Sciatic nerve (tissue), 2 donors: ENCODE data around the gene SWAP70. TPM values are rescaled to one million over a fixed set of nuclear protein-coding genes. Genes with fewer than 3 reads are reported as not detected.
"Not testable (repeated sequence)": the region's sequence is repeated elsewhere in the genome, so short reads cannot be mapped to it uniquely, and the experiment has no call there.

ENCODE experiments used
- ATAC-seq: fragments of 200-7000 bp; cut with Tn5 transposase; one replicate; pipeline ENCODE4 v1.9.1; 2020; ENCODE audit warnings: mild to moderate bottlenecking, moderate library complexity
- DNase-seq: peaks from one replicate; pipeline ENCODE4 v3.0.0-alpha.2; 2020; ENCODE audit warnings: low spot score
- intact Hi-C: fragments of 100-400 bp; cut with DNase I; formaldehyde crosslinking; loops from one replicate; pipeline ENCODE4 v1.14.2; 2022
- total RNA-seq: library from RNA; stranded (reverse); fragmentation: NEBNext Ultra II Directional; extraction: Animal tissue kit (Norgen Biotek cat#: 25700); gene quantifications from one replicate; pipeline ENCODE4 v1.2.1, GENCODE V29; 2021
- donor health status: DM: no; HTN: no; CAD: no.
- donor health status: DM: no; HTN: no; CAD: no.

Gene SWAP70
- total RNA-seq, 1 donor from 2014 or later, result 90.1 TPM

DNA sequence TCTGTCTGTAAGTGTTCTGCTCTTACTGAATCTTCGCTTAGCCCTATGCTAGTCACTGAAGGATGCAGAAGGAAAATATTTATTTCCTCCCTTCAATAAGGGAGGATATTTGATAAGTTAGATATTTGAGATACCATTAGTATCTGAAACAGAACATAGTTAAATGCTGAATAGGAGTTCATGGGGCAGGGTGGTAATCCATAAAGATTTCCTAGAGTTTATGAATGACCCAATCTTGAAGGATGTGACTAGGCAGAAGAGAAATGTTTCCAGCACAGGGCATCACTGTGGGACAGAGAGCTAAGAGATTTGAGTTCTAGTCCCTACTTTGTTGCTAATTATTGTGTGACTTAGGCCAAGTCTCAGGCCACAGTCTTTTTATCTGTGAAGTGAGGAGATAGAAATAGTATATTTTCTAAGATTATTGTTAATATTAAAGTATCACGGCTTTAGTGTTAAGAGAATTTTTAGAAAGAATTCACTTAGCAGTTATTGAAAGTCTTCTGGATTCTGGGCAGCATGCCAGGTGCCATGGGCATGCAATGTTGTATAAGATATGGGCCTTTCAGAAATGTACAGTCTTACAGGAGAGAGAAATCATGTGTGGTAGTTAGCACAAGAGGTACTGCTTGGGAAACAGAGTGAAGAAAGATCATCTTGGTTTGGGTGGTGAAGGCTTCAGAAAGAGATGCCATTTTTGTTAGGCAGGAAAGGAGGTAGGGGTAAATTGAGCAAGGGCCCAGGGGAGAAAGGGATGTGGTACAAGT is 24.0 kb downstream of the SWAP70 start:
- intact Hi-C loops, result no loop called here
- no peak for ATAC-seq
- no peak for DNase-seq

DNA sequence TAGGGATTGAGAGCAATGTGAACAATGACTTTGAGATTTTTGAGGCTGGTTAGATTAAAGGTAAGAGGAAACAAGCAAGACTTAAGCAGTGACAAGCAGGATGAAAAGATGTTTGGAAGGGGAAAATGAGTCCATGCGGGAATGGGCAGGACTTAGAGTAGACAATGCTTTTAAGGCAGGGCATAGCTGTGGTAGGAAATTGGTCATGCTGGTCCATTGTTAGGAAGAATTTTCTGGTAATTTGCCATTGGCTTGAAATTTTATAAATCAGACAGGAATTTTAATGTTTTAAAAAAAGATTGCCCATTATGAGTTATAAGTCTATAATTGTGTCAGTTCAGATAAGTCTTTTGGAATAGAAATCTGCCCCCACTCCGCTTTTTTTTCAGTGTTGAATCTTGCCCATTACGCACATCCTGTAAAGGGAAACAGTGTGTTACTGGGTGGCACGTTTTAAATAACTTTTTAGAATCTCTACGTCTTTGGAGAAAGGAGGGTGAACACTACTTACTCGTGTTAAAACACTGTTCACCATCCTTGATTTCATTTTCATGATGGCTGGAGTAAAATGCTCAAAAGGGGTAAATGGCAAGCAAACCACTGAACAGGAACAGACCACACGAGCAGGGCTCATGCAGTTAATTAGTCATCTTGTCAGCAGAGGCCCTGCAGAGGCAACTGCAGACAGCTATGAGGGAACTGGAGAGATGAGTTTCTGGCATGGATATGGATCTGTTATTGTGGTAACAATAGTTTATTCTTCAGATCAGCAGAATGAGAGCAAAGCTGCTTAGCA is 25.0 kb downstream of the SWAP70 start:
- DNase-seq (no peak), ATAC-seq (peak; percentile 85)
- intact Hi-C loops, result no loop called here

DNA sequence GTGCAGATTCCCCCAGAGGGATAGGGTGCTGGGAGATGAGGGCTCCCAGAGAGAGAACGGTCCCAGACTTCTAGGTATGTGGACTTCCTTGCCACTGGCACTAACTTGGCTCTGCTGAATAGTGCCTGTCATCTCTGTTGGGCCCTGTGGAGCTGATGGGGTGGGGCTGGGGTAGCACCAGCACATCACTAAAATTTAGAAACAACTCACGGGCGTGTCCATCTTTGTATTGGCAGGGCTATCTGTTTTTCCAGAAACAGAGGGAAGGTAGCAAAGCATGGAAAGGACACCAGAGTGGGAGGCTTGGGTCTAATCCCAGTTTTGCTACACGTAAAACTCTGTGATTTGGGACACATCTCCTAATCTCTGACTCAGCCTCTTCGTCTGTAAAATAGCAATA is 25.8 kb downstream of the SWAP70 start:
- no peak for DNase-seq
- peak; percentile 77 for ATAC-seq
- intact Hi-C loops, result loop anchor here (5.0 kb wide), 1 partner anchor 1653 kb away; no protein-coding TSS in a partner anchor

DNA sequence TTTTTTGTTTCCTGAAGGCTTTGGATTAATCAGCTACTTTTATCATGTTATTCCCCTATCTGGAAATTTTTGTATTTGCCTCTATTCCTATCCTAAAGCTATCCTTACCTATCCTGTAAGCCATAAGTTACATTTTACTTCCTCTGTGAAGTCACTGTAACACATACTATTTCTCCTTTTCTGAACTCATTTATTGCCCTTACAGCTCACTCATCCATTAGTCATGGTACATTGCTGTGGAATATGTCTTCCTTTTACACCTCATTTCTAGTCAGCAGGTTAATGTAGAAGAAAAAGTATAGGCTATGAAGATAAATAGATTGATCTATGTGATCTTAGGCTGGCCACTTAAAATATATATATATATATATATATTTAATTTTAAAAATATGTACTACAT is 28.0 kb downstream of the SWAP70 start:
- ATAC-seq, result no peak

DNA sequence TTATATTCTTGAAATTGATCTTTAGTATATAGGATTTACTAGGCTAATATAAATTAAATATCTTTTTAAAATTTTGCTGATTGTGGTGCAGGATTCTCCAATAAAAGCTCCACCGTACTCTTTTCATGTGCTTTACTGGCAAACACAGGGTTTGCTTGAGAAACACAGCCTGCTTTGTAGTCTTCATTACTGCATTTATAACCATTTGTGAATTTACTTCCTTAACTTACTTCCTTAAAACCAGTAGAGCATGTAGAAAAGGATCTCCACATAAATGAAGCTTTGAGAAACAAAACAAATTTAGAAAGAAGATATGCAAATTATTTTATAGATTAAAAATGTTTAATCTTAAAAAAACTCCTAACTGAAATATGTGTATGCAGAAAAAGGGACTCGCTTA is 28.8 kb downstream of the SWAP70 start:
- ATAC-seq, result no peak
- intact Hi-C loops, result loop anchor here (5.0 kb wide), 1 partner anchor 1650 kb away; no protein-coding TSS in a partner anchor
- no peak for DNase-seq

More for the DNA sequence above, 28.0 kb downstream of the SWAP70 start:
- no peak for DNase-seq
- intact Hi-C loops, result loop anchor here (5.0 kb wide), 1 partner anchor 1650 kb away; no protein-coding TSS in a partner anchor

DNA sequence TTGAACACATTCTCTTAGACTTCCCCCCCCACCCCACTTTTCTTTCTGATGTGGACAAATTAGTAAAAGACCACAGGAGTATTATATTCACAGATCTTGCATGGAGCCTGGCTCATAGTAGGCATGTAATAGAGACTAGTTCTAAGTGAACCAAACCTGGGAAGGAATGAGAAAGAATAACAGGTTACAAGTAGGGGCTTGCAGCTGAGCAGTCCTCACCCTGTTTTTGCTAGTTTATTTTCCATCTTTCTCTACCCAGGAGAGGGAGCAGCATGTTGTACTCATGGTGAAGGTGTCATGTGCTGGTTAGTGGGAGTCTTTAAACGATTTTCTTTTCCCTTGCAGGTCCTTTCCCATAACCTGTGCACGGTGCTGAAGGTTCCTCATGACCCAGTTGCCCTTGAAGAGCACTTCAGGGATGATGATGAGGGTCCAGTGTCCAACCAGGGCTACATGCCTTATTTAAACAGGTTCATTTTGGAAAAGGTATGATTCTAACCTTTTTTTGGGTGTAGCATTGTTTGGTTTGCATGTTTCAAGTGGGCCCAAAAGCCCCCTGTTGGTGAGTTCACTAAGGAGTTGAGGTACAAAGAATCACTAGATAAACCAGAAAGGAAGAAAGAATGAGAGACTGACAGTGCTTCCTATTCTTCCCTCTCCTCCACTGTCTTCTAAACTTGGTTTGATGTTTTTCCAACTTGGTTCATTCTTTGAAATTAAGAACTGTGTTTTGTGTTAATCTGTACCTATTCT is 30.1 kb downstream of the SWAP70 start:
- no peak for DNase-seq
- ATAC-seq, result no peak
- intact Hi-C loops, result loop anchor here (5.0 kb wide), 1 partner anchor 1648 kb away; no protein-coding TSS in a partner anchor

DNA sequence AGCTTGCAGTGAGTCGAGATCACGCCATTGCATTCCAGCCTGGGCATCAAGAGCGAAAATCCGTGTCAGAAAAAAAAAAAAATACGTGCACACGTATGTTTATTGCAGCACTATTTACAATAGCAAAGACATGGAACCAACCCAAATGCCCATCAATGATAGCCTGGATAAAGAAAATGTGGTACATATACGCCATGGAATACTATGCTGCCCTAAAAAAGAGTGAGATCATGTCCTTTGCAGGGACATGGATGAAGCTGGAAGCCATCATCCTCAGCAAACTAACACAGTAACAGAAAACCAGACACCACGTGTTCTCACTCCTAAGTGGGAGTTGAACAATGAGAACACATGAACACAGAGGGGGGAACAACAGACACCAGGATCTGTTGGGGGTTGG is 31.4 kb downstream of the SWAP70 start:
- DNase-seq, ATAC-seq, intact Hi-C loops: not testable (repeated sequence)

DNA sequence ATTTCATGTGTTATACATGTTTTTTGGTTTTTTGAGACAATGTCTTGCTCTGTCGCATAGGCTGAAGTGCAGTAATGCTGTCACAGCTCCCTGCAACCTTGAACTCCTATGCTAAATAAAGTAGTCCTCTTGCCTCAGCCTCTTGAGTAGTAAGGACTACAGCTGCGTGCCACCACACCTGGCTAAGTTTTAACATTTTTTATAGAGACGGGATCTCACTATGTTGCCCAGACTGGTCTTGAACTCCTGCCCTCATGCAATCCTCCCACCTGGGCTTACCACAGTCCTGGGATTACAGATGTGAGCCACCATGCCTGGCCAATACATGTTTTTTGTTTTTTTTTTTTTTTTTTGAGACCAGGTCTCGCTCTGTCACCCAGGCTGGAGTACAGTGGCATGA is 33.9 kb downstream of the SWAP70 start:
- DNase-seq (no peak), ATAC-seq (no peak)
- intact Hi-C loops, result no loop called here

DNA sequence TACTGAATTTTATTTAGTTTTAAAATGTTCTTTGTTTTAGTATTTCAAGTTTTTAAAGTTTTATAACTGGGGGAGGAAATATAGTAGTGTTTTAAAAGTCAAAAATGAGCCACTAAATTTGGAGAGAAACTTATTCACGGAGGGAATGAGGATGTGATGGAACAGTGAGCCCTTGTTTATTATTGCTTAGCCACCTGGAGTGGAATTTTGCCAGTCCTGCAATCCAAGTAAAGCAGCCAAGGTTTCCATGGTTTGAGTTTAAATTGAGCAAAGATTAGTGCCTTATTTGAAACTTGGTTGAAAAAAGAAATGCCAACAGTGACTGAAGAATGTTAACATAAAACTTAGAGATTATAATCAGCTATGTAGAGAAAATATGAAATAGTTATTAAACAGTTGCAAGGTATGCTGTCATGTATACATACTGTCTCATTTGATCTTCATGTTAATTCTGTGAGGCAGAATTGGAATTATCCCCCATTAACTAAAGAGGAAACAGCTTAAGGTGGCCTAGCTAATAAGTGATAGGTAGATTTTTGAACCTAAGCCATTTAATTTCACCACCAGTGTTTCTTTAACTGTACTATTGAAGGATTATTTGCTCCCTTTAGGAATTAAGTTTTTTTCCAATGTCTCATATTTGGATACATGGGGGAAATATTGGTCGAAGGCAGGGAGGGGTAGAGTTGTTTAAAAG is 36.4 kb downstream of the SWAP70 start:
- ATAC-seq (peak; percentile 86), DNase-seq (no peak)
- intact Hi-C loops, result no loop called here

DNA sequence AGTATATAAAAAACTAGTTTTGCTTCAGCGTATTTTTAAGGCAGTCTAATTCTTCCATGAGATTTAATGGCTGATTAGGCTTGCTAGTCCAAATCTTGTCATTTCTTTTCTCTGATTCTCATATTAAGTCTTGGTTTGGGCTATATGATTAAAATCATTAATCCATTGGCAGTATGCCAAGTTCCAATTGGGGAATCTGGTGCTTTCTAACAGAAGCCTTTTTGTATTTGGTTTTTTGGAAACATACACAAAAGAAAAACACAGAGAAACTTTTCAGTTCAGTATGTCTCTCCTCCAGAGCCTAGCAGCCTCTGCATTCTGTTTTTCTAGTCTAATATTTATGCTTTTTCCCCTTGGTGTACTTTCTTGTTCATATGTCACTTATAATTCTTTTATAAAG is 37.9 kb downstream of the SWAP70 start:
- DNase-seq (no peak), ATAC-seq (no peak)
- intact Hi-C loops, result no loop called here

DNA sequence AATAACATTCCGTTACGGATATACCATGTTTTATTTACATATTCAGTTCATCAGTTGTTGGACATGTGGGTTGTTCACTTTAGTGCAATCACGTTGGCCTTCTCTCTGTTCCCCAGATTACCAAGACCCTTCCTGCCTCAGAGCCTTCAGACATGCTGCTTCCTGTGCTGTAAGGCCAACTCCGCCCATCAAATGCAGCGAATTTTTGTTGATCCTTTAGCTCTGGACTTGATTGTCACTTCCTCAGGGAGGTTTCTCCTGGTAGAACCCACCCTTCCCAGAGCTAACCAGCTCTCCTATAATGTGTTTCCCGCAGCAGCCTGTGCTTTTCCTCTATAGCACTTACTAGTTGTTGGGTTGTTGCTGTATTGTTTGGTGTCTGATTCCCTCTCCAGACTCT is 39.4 kb downstream of the SWAP70 start:
- no peak for DNase-seq
- intact Hi-C loops, result no loop called here
- ATAC-seq, result no peak

DNA sequence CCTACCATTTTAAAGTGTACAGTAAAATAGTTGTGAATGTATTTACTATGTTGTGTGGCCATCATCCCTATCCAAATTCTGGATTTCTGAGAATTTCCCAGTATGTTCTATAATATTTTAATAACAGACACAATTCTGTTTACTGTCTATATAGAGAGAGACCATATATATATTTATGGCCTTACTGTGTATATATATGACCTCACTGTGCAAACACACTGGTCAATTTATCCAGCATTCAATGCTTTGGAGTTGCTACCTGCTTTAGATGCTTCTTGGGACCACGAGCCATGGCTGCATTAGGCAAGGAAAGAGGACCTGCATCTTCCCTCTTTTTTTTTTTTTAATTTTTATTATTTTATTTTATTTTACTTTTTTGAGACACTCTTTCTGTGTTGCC is 40.2 kb downstream of the SWAP70 start:
- no peak for ATAC-seq
- intact Hi-C loops, result no loop called here

DNA sequence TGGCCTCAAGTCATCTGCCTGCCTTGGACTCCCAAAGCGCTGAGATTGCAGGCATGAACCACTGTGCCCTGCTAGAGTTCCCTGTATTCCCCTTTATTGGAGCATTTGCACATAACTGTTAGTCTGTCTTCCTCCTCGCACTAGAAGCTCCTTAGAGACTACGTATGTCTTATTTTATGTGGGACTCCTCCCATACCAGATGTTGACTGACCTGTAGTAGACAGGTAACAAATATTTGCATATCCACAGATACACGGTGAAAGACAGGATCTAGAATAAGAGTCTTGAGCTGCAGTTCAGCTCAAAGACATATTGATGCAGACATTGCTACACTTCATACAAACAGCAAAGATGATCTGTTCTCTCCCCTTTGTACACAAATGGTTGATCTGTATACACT is 40.7 kb downstream of the SWAP70 start:
- no peak for DNase-seq
- no peak for ATAC-seq
- intact Hi-C loops, result no loop called here

More for the DNA sequence above, 40.2 kb downstream of the SWAP70 start:
- no peak for DNase-seq

DNA sequence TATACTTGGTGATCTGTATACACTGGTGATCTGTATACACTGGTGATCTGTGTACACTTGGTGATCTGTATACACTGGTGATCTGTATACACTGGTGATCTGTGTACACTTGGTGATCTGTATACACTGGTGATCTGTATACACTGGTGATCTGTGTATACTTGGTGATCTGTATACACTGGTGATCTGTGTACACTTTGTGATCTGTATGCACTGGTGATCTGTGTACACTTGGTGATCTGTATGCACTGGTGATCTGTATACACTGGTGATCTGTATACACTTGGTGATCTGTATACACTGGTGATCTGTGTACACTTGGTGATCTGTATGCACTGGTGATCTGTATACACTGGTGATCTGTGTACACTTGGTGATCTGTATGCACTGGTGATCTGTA is 41.5 kb downstream of the SWAP70 start:
- ATAC-seq, DNase-seq, intact Hi-C loops: not testable (repeated sequence)

DNA sequence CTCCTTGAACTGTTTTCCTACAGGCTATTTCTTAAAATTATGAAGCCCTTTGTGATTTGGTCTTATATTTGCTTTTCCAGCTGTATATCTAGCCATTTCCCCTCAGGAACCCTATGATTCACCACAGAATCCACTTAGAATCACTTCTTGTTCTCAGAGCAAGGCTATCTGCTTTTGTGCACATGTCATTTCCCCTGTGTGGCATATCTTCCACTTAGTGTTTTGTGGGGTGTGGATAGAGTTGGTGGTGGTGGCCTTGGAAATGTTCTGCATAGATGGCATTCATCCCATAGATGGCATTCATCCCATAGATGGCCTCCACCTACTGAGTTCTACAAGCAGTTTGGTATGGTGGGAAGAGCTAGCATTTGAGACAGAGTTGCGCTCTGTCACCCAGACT is 44.7 kb downstream of the SWAP70 start:
- intact Hi-C loops, result no loop called here
- no peak for DNase-seq
- ATAC-seq, result peak; percentile 44

DNA sequence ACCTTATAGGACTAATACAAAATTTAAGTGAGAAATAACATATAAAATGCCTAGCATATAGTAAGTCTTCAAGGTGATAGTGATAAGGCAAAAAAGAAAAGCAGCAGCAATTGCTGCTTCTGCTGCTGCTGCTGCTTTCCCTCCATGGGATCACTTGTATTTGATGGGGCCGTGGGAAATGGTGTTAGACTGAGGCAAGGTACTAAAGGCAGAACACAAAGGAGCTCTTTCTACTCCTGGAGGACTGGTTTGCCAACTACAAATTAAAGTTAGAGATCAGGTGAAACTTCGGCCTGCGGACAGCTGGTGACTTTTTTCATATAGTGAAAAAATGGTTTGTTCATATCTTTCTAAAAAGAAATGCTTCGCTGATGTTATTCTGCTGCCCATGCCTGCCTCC is 46.3 kb downstream of the SWAP70 start:
- DNase-seq (no peak), ATAC-seq (no peak)
- intact Hi-C loops, result no loop called here

DNA sequence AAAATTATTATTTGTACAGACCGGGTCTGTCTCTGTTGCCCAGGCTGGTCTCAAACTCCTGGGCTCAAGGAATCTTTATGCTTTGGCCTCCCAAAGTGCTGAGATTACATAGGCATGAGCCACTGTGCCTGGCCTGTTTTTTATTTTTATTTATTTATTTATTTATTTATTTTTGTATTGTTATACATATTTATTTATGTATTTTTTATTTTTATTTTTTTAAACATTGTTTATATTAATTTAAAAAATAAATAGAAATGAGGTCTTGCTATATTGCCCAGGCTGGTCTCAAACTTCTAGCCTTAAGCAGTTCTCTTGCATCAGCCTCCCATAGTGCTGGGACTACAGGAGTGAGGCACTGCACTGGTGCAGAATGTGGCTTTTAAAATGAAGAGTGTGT is 47.0 kb downstream of the SWAP70 start:
- intact Hi-C loops, result no loop called here
- DNase-seq, result no peak
- no peak for ATAC-seq

DNA sequence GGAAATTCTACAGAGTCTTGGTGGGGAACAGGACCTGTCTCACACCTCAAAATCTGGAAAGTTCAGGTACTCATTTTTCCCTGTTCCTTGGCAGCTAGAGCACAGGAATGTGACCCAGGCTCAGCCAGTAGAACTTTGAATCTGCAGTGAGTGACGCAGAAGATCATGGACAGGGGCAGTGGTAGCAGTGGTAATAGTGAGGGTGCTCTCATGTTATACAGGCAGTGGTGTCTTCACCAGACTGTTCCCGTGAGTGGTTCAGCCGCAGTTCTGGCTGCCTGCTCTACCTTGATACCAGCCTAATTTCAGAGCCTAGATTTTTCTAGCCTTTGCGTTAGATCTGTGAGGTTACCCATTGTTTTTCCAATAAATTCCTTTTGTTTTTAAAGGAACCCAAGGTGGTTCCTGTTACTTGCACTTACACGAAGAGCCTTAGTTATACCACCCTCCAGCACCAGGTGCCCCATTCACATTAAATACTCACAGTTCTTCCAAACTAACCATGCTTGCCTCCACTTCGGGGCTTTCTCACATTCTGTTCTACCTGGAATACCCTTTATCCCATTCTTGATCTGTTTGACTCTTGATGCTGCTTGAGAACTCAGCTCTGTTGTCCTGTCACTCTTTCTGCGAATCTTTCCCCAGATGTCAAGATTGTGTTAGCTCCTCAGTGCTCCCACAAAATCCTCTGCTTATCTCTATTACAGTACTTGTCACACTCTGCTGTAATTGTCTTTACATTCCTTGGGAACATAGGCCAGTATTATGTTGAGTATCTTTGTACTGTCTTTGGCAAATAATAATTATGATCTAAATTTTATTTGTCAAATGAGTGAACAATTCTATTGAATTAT is 47.8 kb downstream of the SWAP70 start:
- intact Hi-C loops, result no loop called here
- DNase-seq (no peak), ATAC-seq (no peak)
